IMR-90 (cell line): ENCODE results near the gene RSU1. TPM values are rescaled to one million over a fixed set of nuclear protein-coding genes. Genes with fewer than 3 reads are reported as not detected.
A peak's percentile ranks its signal among the peaks of the same experiment; 100 is the strongest.

Experiments used
- ATAC-seq: fragments of 200-7000 bp; cut with Tn5 transposase; 2 replicates; pipeline ENCODE4 v1.9.1; 2020; ENCODE audit warnings: low read depth, mild to moderate bottlenecking, moderate library complexity
- BruUV-seq: library from RNA; stranded (reverse); fragments of 400-500 nt; replicated peaks from 2 replicates; lab custom pipeline; 2021; lab: Mats Ljungman, UMichigan
- CTCF ChIA-PET: fragments of 300-600 bp; formaldehyde crosslinking; extraction: SDS; loops from one replicate; lab custom pipeline; 2021; ENCODE audit warnings: antibody characterized with exemption; lab: Yijun Ruan, JAX
- POLR2A ChIA-PET: fragments of 300-600 bp; sonication (Branson Sonifier 250); formaldehyde crosslinking; loops from one replicate; lab custom pipeline; 2022; ENCODE audit warnings: antibody characterized with exemption; ENCODE audit not compliant: unreplicated experiment; lab: Charles Lee
- DNase-seq: peaks from one replicate; pipeline ENCODE4 v3.0.0; 2013
- H2AFZ ChIP-seq: replicated peaks from 2 replicates; pipeline ENCODE3; 2013; ENCODE audit warnings: low read length, mild to moderate bottlenecking; ENCODE audit not compliant: poor library complexity
- H2AK5ac ChIP-seq: 2 replicates; pipeline ENCODE4 v1.6.1; 2013; ENCODE audit warnings: low read depth, low read length, inconsistent platforms
- H2AK9ac ChIP-seq: replicated peaks from 2 replicates; pipeline ENCODE3; 2013; ENCODE audit warnings: mild to moderate bottlenecking, low read depth, low read length, moderate library complexity; ENCODE audit not compliant: poor library complexity
- H2BK120ac ChIP-seq: 2 replicates; pipeline ENCODE4 v1.6.1; 2013; ENCODE audit warnings: low read depth, low read length, inconsistent platforms
- H2BK15ac ChIP-seq: 3 replicates; pipeline ENCODE4 v1.6.1; 2013; ENCODE audit warnings: low read depth, low read length, inconsistent platforms
- H2BK20ac ChIP-seq: 2 replicates; pipeline ENCODE4 v1.6.1; 2013; ENCODE audit warnings: low read depth, mild to moderate bottlenecking, inconsistent platforms, low read length, moderate library complexity
- H2BK5ac ChIP-seq: 2 replicates; pipeline ENCODE4 v1.6.1; 2013; ENCODE audit warnings: mild to moderate bottlenecking, low read depth, low read length, inconsistent platforms; ENCODE audit not compliant: poor library complexity, severe bottlenecking
- H3K14ac ChIP-seq: replicated peaks from 2 replicates; pipeline ENCODE4 v1.6.1; 2013; ENCODE audit warnings: low read depth, low read length, inconsistent platforms
- H3K18ac ChIP-seq: 2 replicates; pipeline ENCODE4 v1.6.1; 2013; ENCODE audit warnings: low read depth, low read length, control low read depth
- H3K23ac ChIP-seq: 2 replicates; pipeline ENCODE4 v1.6.1; 2013; ENCODE audit warnings: low read depth, low read length, inconsistent platforms
- H3K27ac ChIP-seq: 2 replicates; pipeline ENCODE4 v1.5.1; 2013; ENCODE audit warnings: mild to moderate bottlenecking, control low read depth, low read length; ENCODE audit not compliant: insufficient read depth
- H3K27me3 ChIP-seq: 2 replicates; pipeline ENCODE4 v1.6.1; 2013; ENCODE audit warnings: low read length; ENCODE audit not compliant: control insufficient read depth, insufficient read depth
- H3K36me3 ChIP-seq: 2 replicates; pipeline ENCODE4 v1.6.1; 2013; ENCODE audit warnings: low read length, mixed read lengths; ENCODE audit not compliant: control insufficient read depth, insufficient read depth
- H3K4ac ChIP-seq: 2 replicates; pipeline ENCODE4 v1.6.1; 2013; ENCODE audit warnings: low read depth, low read length, inconsistent platforms
- H3K4me1 ChIP-seq: 2 replicates; pipeline ENCODE4 v1.6.1; 2013; ENCODE audit warnings: low read length, mixed read lengths; ENCODE audit not compliant: control insufficient read depth, insufficient read depth
- H3K4me2 ChIP-seq: 2 replicates; pipeline ENCODE4 v1.6.1; 2013; ENCODE audit warnings: low read depth, mild to moderate bottlenecking, control low read depth, low read length, moderate library complexity
- H3K4me3 ChIP-seq: 2 replicates; pipeline ENCODE4 v1.5.1; 2013; ENCODE audit warnings: low read depth, mild to moderate bottlenecking, control low read depth, low read length, moderate library complexity; ENCODE audit not compliant: insufficient read depth
- H3K56ac ChIP-seq: 2 replicates; pipeline ENCODE4 v1.6.1; 2013; ENCODE audit warnings: low read length, inconsistent platforms; ENCODE audit not compliant: insufficient read depth; ENCODE audit errors: extremely low read depth
- H3K79me1 ChIP-seq, 2 experiments: 2 replicates each; pipeline ENCODE4 v1.6.1; 2013; ENCODE audit warnings: low read length in 2 of 2, inconsistent platforms in 1 of 2, low read depth in 1 of 2
- H3K9ac ChIP-seq: 2 replicates; pipeline ENCODE4 v1.6.1; 2013; ENCODE audit warnings: low read depth, low read length, control low read depth
- H3K9me1 ChIP-seq: 2 replicates; pipeline ENCODE4 v1.6.1; 2013; ENCODE audit warnings: low read length, inconsistent platforms; ENCODE audit not compliant: insufficient read depth
- H3K9me3 ChIP-seq: 2 replicates; pipeline ENCODE4 v1.6.1; 2013; ENCODE audit warnings: low read length; ENCODE audit not compliant: control insufficient read depth, insufficient read depth
- H4K20me1 ChIP-seq: 2 replicates; pipeline ENCODE4 v1.6.1; 2013; ENCODE audit warnings: low read length, inconsistent platforms; ENCODE audit not compliant: insufficient read depth
- H4K5ac ChIP-seq: 2 replicates; pipeline ENCODE4 v1.6.1; 2013; ENCODE audit warnings: mild to moderate bottlenecking, low read depth, low read length, control low read depth
- H4K8ac ChIP-seq, 2 experiments: 2 replicates each; pipeline ENCODE4 v1.6.1; 2013; ENCODE audit warnings: low read depth in 2 of 2, low read length in 2 of 2, control low read depth in 1 of 2, inconsistent platforms in 1 of 2
- H4K91ac ChIP-seq: 2 replicates; pipeline ENCODE4 v1.6.1; 2013; ENCODE audit warnings: low read depth, low read length, inconsistent platforms; ENCODE audit not compliant: insufficient read depth
- CHD1 ChIP-seq: IDR thresholded peaks from 2 replicates; pipeline ENCODE4 v1.6.1; 2012; ENCODE audit warnings: low read depth, low read length, improper control_type of control experiment
- MAZ ChIP-seq: IDR thresholded peaks from 2 replicates; pipeline ENCODE4 v1.6.1; 2012; ENCODE audit warnings: low read depth, mild to moderate bottlenecking, low read length, improper control_type of control experiment, moderate library complexity, borderline replicate concordance
- NFE2L2 ChIP-seq: fragments of 150-350 bp; IDR thresholded peaks from 2 replicates; pipeline ENCODE4 v1.6.1; 2016; ENCODE audit warnings: low read depth, mild to moderate bottlenecking, low read length
- SMC3 ChIP-seq: fragments of 150-350 bp; IDR thresholded peaks from 2 replicates; pipeline ENCODE4 v1.6.1; 2016; ENCODE audit warnings: low read depth, mild to moderate bottlenecking, antibody characterized with exemption, low read length, moderate library complexity
- dilution Hi-C: fragments of 300-500 bp; cut with HindIII; formaldehyde crosslinking; loops from one replicate; pipeline ENCODE4 v1.14.3; 2018; ENCODE audit warnings: low sequenced_read_pairs; ENCODE audit not compliant: unreplicated experiment
- in situ Hi-C: fragments of 300-500 bp; cut with MboI; formaldehyde crosslinking; loops from 3 replicates; pipeline ENCODE4 v1.14.3; 2019; ENCODE audit warnings: low sequenced_read_pairs, inconsistent platforms, mixed read lengths
- intact Hi-C: fragments of 100-400 bp; cut with micrococcal nuclease; formaldehyde crosslinking; loops from 2 replicates; pipeline ENCODE4 v1.10.0; 2022
- polyA plus RNA-seq, 3 experiments: library from polyadenylated mRNA; depleted of rRNA; stranded (reverse); fragments of >200 nt; gene quantifications; 2 replicates each; pipeline ENCODE4 v1.2.3, GENCODE V29; 2012; ENCODE audit warnings: low replicate concordance in 1 of 3
- total RNA-seq: library from RNA; depleted of rRNA; stranded (reverse); fragments of >200 nt; gene quantifications from 2 replicates; pipeline ENCODE4 v1.2.3, GENCODE V29; 2012
- TF ChIP-seq, protein P1 (sequence below): conservative IDR thresholded peaks from 2 replicates; pipeline ENCODE4 v1.5.1; 2012; ENCODE audit warnings: mild to moderate bottlenecking, low read depth, low read length, improper control_type of control experiment

RSU1 gene
- total and polyA plus RNA-seq, 2 of the 4 experiments (the other 2 are of a cell fraction) = 134 to 148 TPM

GRCh38 chr10:16732376-16732775 is 84.8 kb downstream of the RSU1 start:
- Histone ChIP-seq H4K20me1 (no peaks in the 10 kb centered on the region), H3K56ac (no peak overlapping the region)

More at GRCh38 chr10:16732376-16732775, 84.8 kb downstream of the RSU1 start:
- Histone ChIP-seq H3K27me3 (no peaks in the 10 kb centered on the region), H3K9me3 (peaks cover 1% of the 10 kb centered on the region; the same call in 1 of the 2 replicates), H4K91ac (no peak overlapping the region), H3K27ac (no peak overlapping the region), H2BK5ac (no peak overlapping the region), H4K5ac (no peak overlapping the region), H2AFZ (no peak overlapping the region), H3K4me3 (no peak overlapping the region), H3K36me3 (peaks cover 12% of the 10 kb centered on the region), H3K18ac (no peak overlapping the region), H3K4me1 (no peaks in the 10 kb centered on the region), H3K9me1 (no peaks in the 10 kb centered on the region; the same call in 1 of the 2 replicates), H4K8ac (no peak overlapping the region), H3K14ac (no peak overlapping the region), H3K23ac (no peak overlapping the region), H3K4ac (no peak overlapping the region), H3K79me1 (peaks cover 13 to 18% of the 10 kb centered on the region in 2 experiments; a peak in 3 of 4 replicates), H3K4me2 (no peak overlapping the region), H3K9ac (no peak overlapping the region), H2BK120ac (no peak overlapping the region), H2BK15ac (no peak overlapping the region), H2BK20ac (no peak overlapping the region), H2AK5ac (no peak overlapping the region), H2AK9ac (no peak overlapping the region)
- in situ Hi-C loops = no loop called here
- ChIA-PET CTCF (no interaction called here), POLR2A (no interaction called here)
- DNase-seq = peak; percentile 27
- TF ChIP-seq CHD1 = no peak
- TF ChIP-seq MAZ = no peak
- TF ChIP-seq, protein P1, sequence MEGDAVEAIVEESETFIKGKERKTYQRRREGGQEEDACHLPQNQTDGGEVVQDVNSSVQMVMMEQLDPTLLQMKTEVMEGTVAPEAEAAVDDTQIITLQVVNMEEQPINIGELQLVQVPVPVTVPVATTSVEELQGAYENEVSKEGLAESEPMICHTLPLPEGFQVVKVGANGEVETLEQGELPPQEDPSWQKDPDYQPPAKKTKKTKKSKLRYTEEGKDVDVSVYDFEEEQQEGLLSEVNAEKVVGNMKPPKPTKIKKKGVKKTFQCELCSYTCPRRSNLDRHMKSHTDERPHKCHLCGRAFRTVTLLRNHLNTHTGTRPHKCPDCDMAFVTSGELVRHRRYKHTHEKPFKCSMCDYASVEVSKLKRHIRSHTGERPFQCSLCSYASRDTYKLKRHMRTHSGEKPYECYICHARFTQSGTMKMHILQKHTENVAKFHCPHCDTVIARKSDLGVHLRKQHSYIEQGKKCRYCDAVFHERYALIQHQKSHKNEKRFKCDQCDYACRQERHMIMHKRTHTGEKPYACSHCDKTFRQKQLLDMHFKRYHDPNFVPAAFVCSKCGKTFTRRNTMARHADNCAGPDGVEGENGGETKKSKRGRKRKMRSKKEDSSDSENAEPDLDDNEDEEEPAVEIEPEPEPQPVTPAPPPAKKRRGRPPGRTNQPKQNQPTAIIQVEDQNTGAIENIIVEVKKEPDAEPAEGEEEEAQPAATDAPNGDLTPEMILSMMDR = no peak
- TF ChIP-seq SMC3 = no peak
- TF ChIP-seq NFE2L2 = no peak
- BruUV-seq = no TSS peak
- dilution Hi-C loops = no loop called here
- intact Hi-C loops = no loop called here
- no peak for ATAC-seq
